SK-N-MC (cell line): ENCODE results near the gene DNAH17.

Experiments used
- EZH2 ChIP-seq: fragments of 200-600 bp; sonication (generic); IDR thresholded peaks from one replicate; pipeline ENCODE4 v1.6.1; 2017; ENCODE audit warnings: antibody characterized with exemption
- FOXP2 ChIP-seq: optimal IDR thresholded peaks from 2 replicates; pipeline ENCODE3; 2011; ENCODE audit warnings: mild to moderate bottlenecking, moderate library complexity; ENCODE audit not compliant: insufficient read depth; ENCODE audit errors: extremely low read length, control extremely low read depth
- POLR2AphosphoS5 ChIP-seq: IDR thresholded peaks from 2 replicates; pipeline ENCODE4 v1.6.1; 2012; ENCODE audit warnings: mild to moderate bottlenecking, low read depth, low read length, borderline replicate concordance

GRCh38 chr17:78407387-78408000, 169.7 kb downstream of the DNAH17 start:
- TF ChIP-seq FOXP2: no peak
- TF ChIP-seq POLR2AphosphoS5: no peak
- TF ChIP-seq EZH2: no peak
